HCT116 (cell line): ENCODE results near the gene FNDC3A. TPM values are rescaled to one million over a fixed set of nuclear protein-coding genes. Genes with fewer than 3 reads are reported as not detected.

Experiments used
- ATAC-seq: fragments of 200-7000 bp; cut with Tn5 transposase; 2 replicates; pipeline ENCODE4 v1.9.1; 2020; ENCODE audit warnings: mild to moderate bottlenecking, moderate library complexity
- BruUV-seq: library from RNA; stranded (reverse); fragments of 400-500 nt; replicated peaks from 2 replicates; lab custom pipeline; 2021; lab: Mats Ljungman, UMichigan
- CTCF ChIA-PET: fragments of 300-600 bp; sonication (Branson Sonifier 250); formaldehyde crosslinking; loops from one replicate; lab custom pipeline; 2021; ENCODE audit warnings: antibody characterized with exemption; lab: Charles Lee
- POLR2A ChIA-PET: fragments of 300-600, 350-600 bp; sonication (Branson Sonifier 250); formaldehyde crosslinking; loops from one replicate; lab custom pipeline; 2021; ENCODE audit warnings: antibody characterized with exemption; lab: Charles Lee
- RAD21 ChIA-PET, 2 experiments: fragments of 300-600 bp; sonication (Branson Sonifier 250); formaldehyde crosslinking; loops; one replicate each; lab custom pipeline; 2023; ENCODE audit warnings: low total read pairs in 2 of 2; ENCODE audit not compliant: uncharacterized antibody in 2 of 2, unreplicated experiment in 2 of 2, low non-redundant PET in 1 of 2; lab: Charles Lee
- DNase-seq: peaks from one replicate; pipeline ENCODE4 v3.0.0-alpha.2; 2010; ENCODE audit warnings: low read depth, low spot score
- H2AFZ ChIP-seq: fragments of 200-600 bp; shearing (Covaris generic), sonication (generic); 2 replicates; pipeline ENCODE4 v1.6.1; 2017; ENCODE audit warnings: low read depth, mixed run types, mixed read lengths, antibody characterized with exemption, low read length; ENCODE audit not compliant: poor library complexity, severe bottlenecking
- H3K27ac ChIP-seq: 2 replicates; pipeline ENCODE4 v1.5.1; 2012; ENCODE audit warnings: low read depth, low read length
- H3K27me3 ChIP-seq: fragments of 200-600 bp; sonication (generic); 2 replicates; pipeline ENCODE4 v1.6.1; 2016; ENCODE audit warnings: mixed run types, low read length, mixed read lengths; ENCODE audit not compliant: insufficient read depth
- H3K36me3 ChIP-seq, 2 experiments: fragments of 200-500 bp in 1 of 2; fragments of 200-600 bp in 1 of 2; sonication (Bioruptor generic) in 1 of 2; sonication (generic) in 1 of 2; 2 replicates each; pipeline versions ENCODE4 v1.5.1 to v1.6.1; 2014 to 2016; ENCODE audit warnings: low read length in 2 of 2, inconsistent platforms in 1 of 2, mixed read lengths in 1 of 2, mixed run types in 1 of 2; ENCODE audit not compliant: insufficient read depth in 2 of 2, control insufficient read depth in 1 of 2
- H3K4me1 ChIP-seq, 2 experiments: fragments of 200-600 bp in 1 of 2; sonication (generic) in 1 of 2; 2 replicates each; pipeline versions ENCODE4 v1.5.1 to v1.6.1; 2012 to 2017; ENCODE audit warnings: low read length in 2 of 2, inconsistent platforms in 1 of 2, mild to moderate bottlenecking in 1 of 2, mixed read lengths in 1 of 2, mixed run types in 1 of 2, moderate library complexity in 1 of 2; ENCODE audit not compliant: insufficient read depth in 2 of 2, control insufficient read depth in 1 of 2
- H3K4me2 ChIP-seq: fragments of 200-600 bp; sonication (generic); 2 replicates; pipeline ENCODE4 v1.6.1; 2017; ENCODE audit warnings: mixed run types, low read length, mixed read lengths
- H3K4me3 ChIP-seq, 2 experiments: fragments of 200-600 bp in 1 of 2; sonication (generic) in 1 of 2; replicated peaks in 1 of 2; 2 replicates each; pipeline ENCODE4 v1.5.1; 2011 to 2016; ENCODE audit warnings: low read length in 2 of 2, control low read depth in 1 of 2, low read depth in 1 of 2, mild to moderate bottlenecking in 1 of 2, mixed read lengths in 1 of 2, mixed run types in 1 of 2
- H3K79me2 ChIP-seq: fragments of 200-600 bp; sonication (generic); 2 replicates; pipeline ENCODE4 v1.6.1; 2017; ENCODE audit warnings: mild to moderate bottlenecking, mixed run types, low read length, moderate library complexity, mixed read lengths; ENCODE audit not compliant: insufficient read depth
- H3K9ac ChIP-seq: fragments of 200-600 bp; sonication (generic); 2 replicates; pipeline ENCODE4 v1.6.1; 2016; ENCODE audit warnings: low read length, mixed read lengths
- H3K9me2 ChIP-seq: fragments of 200-600 bp; sonication (generic), shearing (Covaris generic); 2 replicates; pipeline ENCODE4 v1.6.1; 2017; ENCODE audit warnings: mixed run types, mild to moderate bottlenecking, moderate library complexity; ENCODE audit not compliant: insufficient read depth
- H3K9me3 ChIP-seq, 2 experiments: fragments of 200-500 bp in 1 of 2; fragments of 200-600 bp in 1 of 2; sonication (Bioruptor generic) in 1 of 2; sonication (generic) in 1 of 2; 2 replicates each; pipeline ENCODE4 v1.6.1; 2014 to 2017; ENCODE audit warnings: low read length in 2 of 2, mixed read lengths in 2 of 2, inconsistent platforms in 1 of 2, low read depth in 1 of 2, mild to moderate bottlenecking in 1 of 2, mixed run types in 1 of 2, moderate library complexity in 1 of 2; ENCODE audit not compliant: control insufficient read depth in 1 of 2, insufficient read depth in 1 of 2
- H4K20me1 ChIP-seq: fragments of 200-600 bp; sonication (generic), shearing (Covaris generic); 2 replicates; pipeline ENCODE4 v1.6.1; 2017; ENCODE audit warnings: mixed run types, mild to moderate bottlenecking, moderate library complexity; ENCODE audit not compliant: insufficient read depth
- CBX3 ChIP-seq: IDR thresholded peaks from 2 replicates; pipeline ENCODE4 v1.6.1; 2012; ENCODE audit warnings: low read depth
- ELF1 ChIP-seq: IDR thresholded peaks from 2 replicates; pipeline ENCODE4 v1.6.1; 2012; ENCODE audit warnings: low read depth, borderline replicate concordance
- EZH2phosphoT487 ChIP-seq: fragments of 200-600 bp; IDR thresholded peaks from 2 replicates; pipeline ENCODE4 v1.6.1; 2018; ENCODE audit warnings: antibody characterized with exemption, borderline replicate concordance
- RAD21 ChIP-seq: IDR thresholded peaks from 2 replicates; pipeline ENCODE4 v1.6.1; 2012; ENCODE audit warnings: low read depth, mild to moderate bottlenecking
- SIN3A ChIP-seq: IDR thresholded peaks from 2 replicates; pipeline ENCODE4 v1.6.1; 2012; ENCODE audit warnings: low read depth
- SP1 ChIP-seq: IDR thresholded peaks from 2 replicates; pipeline ENCODE4 v1.6.1; 2012; ENCODE audit warnings: low read depth
- SRF ChIP-seq: IDR thresholded peaks from 2 replicates; pipeline ENCODE4 v1.6.1; 2012; ENCODE audit warnings: low read depth
- ZFX ChIP-seq: fragments of 450-650 bp; IDR thresholded peaks from 2 replicates; pipeline ENCODE4 v1.6.1; 2017
- ZNF274 ChIP-seq: fragments of 200-500 bp; sonication (Bioruptor generic); IDR thresholded peaks from 2 replicates; pipeline ENCODE4 v1.6.1; 2014; ENCODE audit warnings: mild to moderate bottlenecking, low read depth, low read length, inconsistent platforms
- intact Hi-C: fragments of 100-400 bp; cut with micrococcal nuclease; formaldehyde crosslinking; loops from 2 replicates; pipeline ENCODE4 v1.10.0; 2022
- total RNA-seq: library from RNA; stranded (reverse); gene quantifications from one replicate; pipeline ENCODE4 v1.2.1, GENCODE V29; 2021; ENCODE audit not compliant: unreplicated experiment
- TF ChIP-seq, protein P1 (sequence below): IDR thresholded peaks from 2 replicates; pipeline ENCODE4 v1.6.1; 2012
- TF ChIP-seq, protein P2 (sequence below): IDR thresholded peaks from 2 replicates; pipeline ENCODE4 v1.6.1; 2012; ENCODE audit warnings: low read depth
- TF ChIP-seq, protein P3 (sequence below): IDR thresholded peaks from 2 replicates; pipeline ENCODE4 v1.6.1; 2011; ENCODE audit warnings: mild to moderate bottlenecking, low read length, moderate library complexity; ENCODE audit not compliant: insufficient replicate concordance; ENCODE audit errors: extremely low read depth

FNDC3A gene
- total RNA-seq, 1 experiment from 2014 or later: 30.5 TPM

DNA sequence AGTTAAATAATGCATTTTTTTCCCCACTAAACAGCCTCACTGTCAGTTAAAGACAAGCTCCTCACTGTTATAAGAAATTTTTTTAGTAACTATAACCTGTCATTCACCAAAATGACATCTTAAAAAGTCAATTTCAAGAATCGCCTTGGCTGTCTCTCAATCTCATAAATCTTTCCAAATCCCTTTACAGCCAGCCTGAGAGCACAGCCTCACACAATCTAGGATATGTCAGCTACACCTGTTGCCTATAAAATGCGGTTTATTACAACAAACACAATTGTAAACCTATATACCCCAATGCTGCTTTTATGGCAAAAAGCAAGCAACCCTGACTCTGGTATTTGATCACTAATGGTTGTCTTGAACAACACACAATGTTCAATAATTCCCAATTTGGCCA is 29.5 kb upstream of the FNDC3A start:
- Histone ChIP-seq H3K4me2 (no peak overlapping the region), H3K9ac (no peak overlapping the region), H3K4me3 (no peak overlapping the region), H3K27me3 (no peaks in the 10 kb centered on the region), H3K79me2 (no peaks in the 10 kb centered on the region), H3K4me1 (peaks cover 0 to 4% of the 10 kb centered on the region in 2 experiments; a peak in 1 of 4 replicates), H3K36me3 (no peaks in the 10 kb centered on the region), H2AFZ (no peak overlapping the region), H4K20me1 (no peaks in the 10 kb centered on the region), H3K9me3 (no peaks in the 10 kb centered on the region), H3K9me2 (no peaks in the 10 kb centered on the region), H3K27ac (no peak overlapping the region)
- ChIA-PET POLR2A (no interaction called here), CTCF (no interaction called here), RAD21 (no interaction called here)
- intact Hi-C loops: no loop called here
- ATAC-seq (no peak), DNase-seq (no peak)
- no TSS peak for BruUV-seq
- TF ChIP-seq, protein P1, sequence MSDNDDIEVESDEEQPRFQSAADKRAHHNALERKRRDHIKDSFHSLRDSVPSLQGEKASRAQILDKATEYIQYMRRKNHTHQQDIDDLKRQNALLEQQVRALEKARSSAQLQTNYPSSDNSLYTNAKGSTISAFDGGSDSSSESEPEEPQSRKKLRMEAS: no peak
- no peak for TF ChIP-seq RAD21
- TF ChIP-seq, protein P2, sequence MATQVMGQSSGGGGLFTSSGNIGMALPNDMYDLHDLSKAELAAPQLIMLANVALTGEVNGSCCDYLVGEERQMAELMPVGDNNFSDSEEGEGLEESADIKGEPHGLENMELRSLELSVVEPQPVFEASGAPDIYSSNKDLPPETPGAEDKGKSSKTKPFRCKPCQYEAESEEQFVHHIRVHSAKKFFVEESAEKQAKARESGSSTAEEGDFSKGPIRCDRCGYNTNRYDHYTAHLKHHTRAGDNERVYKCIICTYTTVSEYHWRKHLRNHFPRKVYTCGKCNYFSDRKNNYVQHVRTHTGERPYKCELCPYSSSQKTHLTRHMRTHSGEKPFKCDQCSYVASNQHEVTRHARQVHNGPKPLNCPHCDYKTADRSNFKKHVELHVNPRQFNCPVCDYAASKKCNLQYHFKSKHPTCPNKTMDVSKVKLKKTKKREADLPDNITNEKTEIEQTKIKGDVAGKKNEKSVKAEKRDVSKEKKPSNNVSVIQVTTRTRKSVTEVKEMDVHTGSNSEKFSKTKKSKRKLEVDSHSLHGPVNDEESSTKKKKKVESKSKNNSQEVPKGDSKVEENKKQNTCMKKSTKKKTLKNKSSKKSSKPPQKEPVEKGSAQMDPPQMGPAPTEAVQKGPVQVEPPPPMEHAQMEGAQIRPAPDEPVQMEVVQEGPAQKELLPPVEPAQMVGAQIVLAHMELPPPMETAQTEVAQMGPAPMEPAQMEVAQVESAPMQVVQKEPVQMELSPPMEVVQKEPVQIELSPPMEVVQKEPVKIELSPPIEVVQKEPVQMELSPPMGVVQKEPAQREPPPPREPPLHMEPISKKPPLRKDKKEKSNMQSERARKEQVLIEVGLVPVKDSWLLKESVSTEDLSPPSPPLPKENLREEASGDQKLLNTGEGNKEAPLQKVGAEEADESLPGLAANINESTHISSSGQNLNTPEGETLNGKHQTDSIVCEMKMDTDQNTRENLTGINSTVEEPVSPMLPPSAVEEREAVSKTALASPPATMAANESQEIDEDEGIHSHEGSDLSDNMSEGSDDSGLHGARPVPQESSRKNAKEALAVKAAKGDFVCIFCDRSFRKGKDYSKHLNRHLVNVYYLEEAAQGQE: no peak
- TF ChIP-seq, protein P3, sequence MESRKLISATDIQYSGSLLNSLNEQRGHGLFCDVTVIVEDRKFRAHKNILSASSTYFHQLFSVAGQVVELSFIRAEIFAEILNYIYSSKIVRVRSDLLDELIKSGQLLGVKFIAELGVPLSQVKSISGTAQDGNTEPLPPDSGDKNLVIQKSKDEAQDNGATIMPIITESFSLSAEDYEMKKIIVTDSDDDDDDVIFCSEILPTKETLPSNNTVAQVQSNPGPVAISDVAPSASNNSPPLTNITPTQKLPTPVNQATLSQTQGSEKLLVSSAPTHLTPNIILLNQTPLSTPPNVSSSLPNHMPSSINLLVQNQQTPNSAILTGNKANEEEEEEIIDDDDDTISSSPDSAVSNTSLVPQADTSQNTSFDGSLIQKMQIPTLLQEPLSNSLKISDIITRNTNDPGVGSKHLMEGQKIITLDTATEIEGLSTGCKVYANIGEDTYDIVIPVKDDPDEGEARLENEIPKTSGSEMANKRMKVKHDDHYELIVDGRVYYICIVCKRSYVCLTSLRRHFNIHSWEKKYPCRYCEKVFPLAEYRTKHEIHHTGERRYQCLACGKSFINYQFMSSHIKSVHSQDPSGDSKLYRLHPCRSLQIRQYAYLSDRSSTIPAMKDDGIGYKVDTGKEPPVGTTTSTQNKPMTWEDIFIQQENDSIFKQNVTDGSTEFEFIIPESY: no peak
- TF ChIP-seq SIN3A: no peak
- no peak for TF ChIP-seq ELF1
- no peak for TF ChIP-seq SP1
- no peak for TF ChIP-seq ZNF274
- TF ChIP-seq ZFX: no peak
- TF ChIP-seq CBX3: no peak
- no peak for TF ChIP-seq SRF
- TF ChIP-seq EZH2phosphoT487: no peak
